Measurements from ENCODE around the gene SH3BP4. TPM values are rescaled to one million over a fixed set of nuclear protein-coding genes. Genes with fewer than 3 reads are reported as not detected.

Gene SH3BP4
- total RNA-seq, 4 donors from 2014 or later: 7.5 to 24.9 (median 19.5) TPM

GRCh38 chr2:235044501-235045271, 92.9 kb downstream of the SH3BP4 start:
- in situ Hi-C loops (cut with MboI; ENCODE audit: low pct_ligation_motif_present in 1 of 4, low pct_unique_long_range_greater_than_20kb in 1 of 4, low sequenced_read_pairs in 3 of 4): no loop called here
- H3K4me1 ChIP-seq: peaks cover 0 to 5% (median 2%) of the 10 kb centered on the region in 4 donors
- H3K27me3 ChIP-seq: no peaks in the 10 kb centered on the region
- no peak for DNase-seq
- intact Hi-C loops (cut with DNase I; ENCODE audit: low total_unique reads): no loop called here
- H3K4me3 ChIP-seq: no peak overlapping the region
- TF ChIP-seq POLR2A (IDR thresholded peaks at IDR 0.05): no peak
- TF ChIP-seq EP300 (IDR thresholded peaks at IDR 0.05; ENCODE audit: low read depth): no peak
- TF ChIP-seq CTCF (IDR thresholded peaks at IDR 0.05): no peak
- no peak for TF ChIP-seq POLR2AphosphoS5 (IDR thresholded peaks at IDR 0.05)
- no peaks in the 10 kb centered on the region for H3K9me3 ChIP-seq
- no peak overlapping the region for H3K27ac ChIP-seq
- H3K36me3 ChIP-seq: peaks cover 0 to 15% (median 2%) of the 10 kb centered on the region in 4 donors
- WGBS, 2 donors (ENCODE audit: low coverage in 1 of 2): 77% methylated on average over 32 of the region's 32 CpGs; no CpG with 5 or more reads in 1 of the 2 donors

DNA sequence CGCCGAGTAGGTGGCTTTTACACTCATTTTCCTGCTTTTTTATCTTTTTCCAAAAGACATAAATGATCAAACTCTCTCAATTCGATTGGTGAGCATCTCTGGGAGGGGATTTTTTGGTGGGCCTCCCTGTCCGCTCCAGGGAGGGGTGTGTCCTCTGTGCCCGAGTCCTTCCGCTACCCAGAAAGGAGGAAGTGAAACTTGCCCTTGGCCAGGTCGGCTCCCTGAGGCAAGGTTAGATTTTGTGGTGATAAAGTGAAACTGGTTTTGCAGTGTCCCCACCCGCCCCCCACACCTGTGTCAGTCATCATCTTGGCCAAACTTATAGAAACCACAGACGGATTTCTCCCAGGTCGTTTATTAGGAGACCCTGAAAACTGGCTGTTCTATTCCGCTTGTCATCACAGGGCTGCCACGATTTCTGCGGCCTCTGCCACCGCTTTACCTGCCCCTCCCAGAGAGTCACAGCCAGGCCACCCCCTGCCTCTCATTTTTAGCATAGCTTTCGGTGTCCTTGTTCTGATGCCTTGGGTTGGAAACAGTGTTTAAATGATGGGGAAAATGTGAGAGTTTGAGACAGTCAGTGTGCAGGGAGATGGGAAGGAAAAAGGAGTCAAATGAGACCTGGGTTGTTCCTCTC, 93.6 kb downstream of the SH3BP4 start:
- in situ Hi-C loops (cut with MboI; ENCODE audit: low pct_ligation_motif_present in 1 of 4, low pct_unique_long_range_greater_than_20kb in 1 of 4, low sequenced_read_pairs in 3 of 4): no loop called here
- Histone ChIP-seq H3K36me3 (peaks cover 0 to 15% (median 2%) of the 10 kb centered on the region in 4 donors), H3K4me3 (no peak overlapping the region), H3K27ac (no peak overlapping the region), H3K4me1 (peaks cover under 1 to 7% (median 4%) of the 10 kb centered on the region in 4 donors), H3K9me3 (no peaks in the 10 kb centered on the region), H3K27me3 (no peaks in the 10 kb centered on the region)
- no peak for DNase-seq
- 58 to 73% methylated on average over 3 to 15 of the region's 15 CpGs for WGBS, 2 donors (ENCODE audit: low coverage in 1 of 2)
- intact Hi-C loops (cut with DNase I; ENCODE audit: low total_unique reads): no loop called here
- TF ChIP-seq POLR2AphosphoS5 (IDR thresholded peaks at IDR 0.05): no peak
- no peak for TF ChIP-seq EP300 (IDR thresholded peaks at IDR 0.05; ENCODE audit: low read depth)
- TF ChIP-seq POLR2A (IDR thresholded peaks at IDR 0.05): no peak
- TF ChIP-seq CTCF (IDR thresholded peaks at IDR 0.05): no peak

GRCh38 chr2:235045973-235046343, 94.1 kb downstream of the SH3BP4 start:
- in situ Hi-C loops (cut with MboI; ENCODE audit: low pct_ligation_motif_present in 1 of 4, low pct_unique_long_range_greater_than_20kb in 1 of 4, low sequenced_read_pairs in 3 of 4): no loop called here
- H3K27ac ChIP-seq: no peak overlapping the region

More at GRCh38 chr2:235045973-235046343, 94.1 kb downstream of the SH3BP4 start:
- Histone ChIP-seq H3K9me3 (no peaks in the 10 kb centered on the region), H3K4me1 (peaks cover 5 to 12% (median 9%) of the 10 kb centered on the region in 4 donors), H3K27me3 (no peaks in the 10 kb centered on the region), H3K4me3 (no peak overlapping the region), H3K36me3 (peaks cover 0 to 15% (median 2%) of the 10 kb centered on the region in 4 donors)
- intact Hi-C loops (cut with DNase I; ENCODE audit: low total_unique reads): no loop called here
- WGBS, 2 donors (ENCODE audit: low coverage in 1 of 2): 83 to 94% methylated on average over 2 to 9 of the region's 9 CpGs
- TF ChIP-seq CTCF (IDR thresholded peaks at IDR 0.05): no peak
- TF ChIP-seq POLR2AphosphoS5 (IDR thresholded peaks at IDR 0.05): no peak
- no peak for TF ChIP-seq EP300 (IDR thresholded peaks at IDR 0.05; ENCODE audit: low read depth)
- TF ChIP-seq POLR2A (IDR thresholded peaks at IDR 0.05): no peak
- DNase-seq: no peak

Data from transverse colon (tissue), 4 donors.